Thyroid gland (tissue), 4 donors: ENCODE results near the gene MISP3.

Experiments used
- POLR2A ChIP-seq, 2 donors: fragments of 450-650 bp; IDR thresholded peaks; one replicate each; pipeline ENCODE4 v1.6.1; 2017; ENCODE audit warnings: antibody characterized with exemption in 2 of 2, mild to moderate bottlenecking in 2 of 2, moderate library complexity in 1 of 2
- TF ChIP-seq, protein P1 (sequence below), 6 experiments: fragments of 200-600 bp in 3 of 6; fragments of 450-650 bp in 3 of 6; sonication (generic) in 3 of 6; IDR thresholded peaks; one replicate each; pipeline ENCODE4 v1.5.1; 2016 to 2019; ENCODE audit warnings: antibody characterized with exemption in 6 of 6, mild to moderate bottlenecking in 2 of 6, inconsistent platforms in 1 of 6, moderate library complexity in 1 of 6

DNA sequence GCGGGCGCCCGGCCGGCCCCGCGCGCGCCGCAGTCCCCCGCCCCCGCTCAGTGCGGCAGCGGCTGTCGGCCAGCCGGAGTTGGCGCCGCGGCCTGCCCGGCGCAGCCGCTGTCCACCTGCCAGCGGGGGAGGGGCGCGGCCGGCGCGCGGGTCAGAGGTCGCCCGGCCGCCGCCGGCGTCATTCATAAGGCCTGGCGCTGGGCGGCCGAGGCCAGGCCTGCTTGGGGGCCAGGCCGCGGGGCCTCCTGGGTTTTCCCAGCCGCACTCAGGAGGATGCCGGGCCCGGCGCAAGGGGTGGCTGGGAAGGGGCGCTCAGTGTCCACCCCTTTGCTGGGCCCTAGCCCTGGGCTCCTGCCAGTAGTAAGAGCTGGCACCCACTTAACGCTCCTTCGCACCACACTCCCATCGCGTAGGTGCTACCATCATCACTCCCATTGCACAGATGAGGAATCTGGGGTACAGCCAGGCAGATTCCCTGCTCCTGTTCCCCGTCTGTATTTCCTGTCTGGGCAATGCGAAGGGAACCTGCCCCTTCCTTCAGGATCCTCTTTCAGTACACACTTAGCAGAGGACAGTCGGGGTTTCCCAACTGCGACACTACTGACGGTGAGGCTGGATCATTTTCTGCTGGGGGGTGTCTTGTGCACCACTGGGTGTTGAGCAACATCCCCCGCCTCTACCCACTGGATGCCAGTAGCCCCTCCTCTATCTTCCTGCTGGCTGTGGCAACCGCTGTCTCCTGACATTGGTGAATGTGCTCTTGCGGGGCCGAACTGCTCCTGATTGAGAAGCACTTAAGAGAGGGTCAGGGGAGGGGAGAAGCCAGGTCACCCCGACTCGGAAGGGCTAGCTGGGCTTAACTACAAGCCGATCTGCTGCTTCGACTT, 45.8 kb downstream of the MISP3 start:
- TF ChIP-seq, protein P1, sequence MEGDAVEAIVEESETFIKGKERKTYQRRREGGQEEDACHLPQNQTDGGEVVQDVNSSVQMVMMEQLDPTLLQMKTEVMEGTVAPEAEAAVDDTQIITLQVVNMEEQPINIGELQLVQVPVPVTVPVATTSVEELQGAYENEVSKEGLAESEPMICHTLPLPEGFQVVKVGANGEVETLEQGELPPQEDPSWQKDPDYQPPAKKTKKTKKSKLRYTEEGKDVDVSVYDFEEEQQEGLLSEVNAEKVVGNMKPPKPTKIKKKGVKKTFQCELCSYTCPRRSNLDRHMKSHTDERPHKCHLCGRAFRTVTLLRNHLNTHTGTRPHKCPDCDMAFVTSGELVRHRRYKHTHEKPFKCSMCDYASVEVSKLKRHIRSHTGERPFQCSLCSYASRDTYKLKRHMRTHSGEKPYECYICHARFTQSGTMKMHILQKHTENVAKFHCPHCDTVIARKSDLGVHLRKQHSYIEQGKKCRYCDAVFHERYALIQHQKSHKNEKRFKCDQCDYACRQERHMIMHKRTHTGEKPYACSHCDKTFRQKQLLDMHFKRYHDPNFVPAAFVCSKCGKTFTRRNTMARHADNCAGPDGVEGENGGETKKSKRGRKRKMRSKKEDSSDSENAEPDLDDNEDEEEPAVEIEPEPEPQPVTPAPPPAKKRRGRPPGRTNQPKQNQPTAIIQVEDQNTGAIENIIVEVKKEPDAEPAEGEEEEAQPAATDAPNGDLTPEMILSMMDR (IDR thresholded peaks at IDR 0.05): peak in 1 of 6 experiments; percentile 3
- peak; percentile 6 to 46 for TF ChIP-seq POLR2A (IDR thresholded peaks at IDR 0.05)
